22Rv1 (cell line): ENCODE data around the gene CDK14.

Experiments
- CTCF ChIP-seq: fragments of 450-650 bp; IDR thresholded peaks from 2 replicates; pipeline ENCODE4 v1.5.1; 2017; ENCODE audit warnings: mild to moderate bottlenecking
- ZFX ChIP-seq: fragments of 450-650 bp; IDR thresholded peaks from 2 replicates; pipeline ENCODE4 v1.6.1; 2017; ENCODE audit warnings: antibody characterized with exemption, borderline replicate concordance

GRCh38 chr7:91247500-91247899 lies 651.4 kb downstream of the CDK14 start:
- TF ChIP-seq CTCF (no peak), ZFX (no peak)
